HG02610 (cell line): Measurements from ENCODE around the gene TSPAN8.
"Not testable (repeated sequence)": the region's sequence is repeated elsewhere in the genome, so short reads cannot be mapped to it uniquely, and the experiment has no call there.

ENCODE experiments used
- ATAC-seq: cut with Tn5 transposase; IDR thresholded peaks from one replicate; pipeline ENCODE4 v1.9.1; 2021; ENCODE audit warnings: mild to moderate bottlenecking, moderate library complexity; ENCODE audit not compliant: unreplicated experiment

The TSPAN8 gene

GRCh38 chr12:71129364-71129763, 28.4 kb downstream of the TSPAN8 start:
- no peak for ATAC-seq

GRCh38 chr12:71128191-71128788, 29.5 kb downstream of the TSPAN8 start:
- no peak for ATAC-seq

GRCh38 chr12:71125949-71126348, 31.9 kb downstream of the TSPAN8 start:
- ATAC-seq, result no peak

GRCh38 chr12:71125515-71125914, 32.3 kb downstream of the TSPAN8 start:
- no peak for ATAC-seq

GRCh38 chr12:71124835-71125460, 32.9 kb downstream of the TSPAN8 start:
- ATAC-seq, result no peak

GRCh38 chr12:71113148-71113547, 44.7 kb downstream of the TSPAN8 start:
- not testable (repeated sequence) for ATAC-seq

- ATAC-seq, result no peak
Observed at GRCh38 chr12:71109834-71110233, 48.0 kb downstream of the TSPAN8 start.

GRCh38 chr12:71108355-71108754, 49.4 kb downstream of the TSPAN8 start:
- ATAC-seq, result no peak

- no peak for ATAC-seq
Observed at GRCh38 chr12:71107936-71108335, 49.9 kb downstream of the TSPAN8 start.

GRCh38 chr12:71105956-71106355, 51.8 kb downstream of the TSPAN8 start:
- ATAC-seq, result no peak

GRCh38 chr12:71092290-71092689, 65.5 kb downstream of the TSPAN8 start:
- no peak for ATAC-seq

GRCh38 chr12:71090971-71091370, 66.8 kb downstream of the TSPAN8 start:
- no peak for ATAC-seq

GRCh38 chr12:71085575-71085974, 72.2 kb downstream of the TSPAN8 start:
- ATAC-seq, result no peak

GRCh38 chr12:71075743-71076142, 82.1 kb downstream of the TSPAN8 start:
- no peak for ATAC-seq
